ENCODE results near the gene LENG8.

Gene LENG8

GRCh38 chr19:54424201-54424600, 24.8 kb upstream of the LENG8 start:
- DNase-seq (ENCODE audit: low read depth): no peak

- DNase-seq (ENCODE audit: low read depth): no peak
These were observed 24.2 kb upstream of the LENG8 start for GRCh38 chr19:54424660-54425381.

DNA sequence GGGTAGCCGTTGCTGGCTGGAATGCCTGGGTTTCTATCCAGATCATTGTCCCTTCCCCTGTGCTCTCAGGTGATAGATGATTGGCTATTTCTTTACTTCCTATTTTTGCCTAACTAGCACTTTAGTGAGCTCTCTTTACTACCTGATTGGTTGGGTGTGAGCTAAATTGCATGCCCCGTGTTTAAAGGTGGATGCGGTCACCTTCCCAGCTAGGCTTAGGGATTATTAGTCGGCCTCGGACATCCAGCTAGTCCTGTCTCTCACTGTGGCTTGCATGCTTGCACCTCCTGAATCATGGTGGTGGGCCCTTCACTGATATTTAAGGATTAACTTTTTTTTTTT, 23.6 kb upstream of the LENG8 start:
- no peak for DNase-seq (ENCODE audit: low read depth)

DNA sequence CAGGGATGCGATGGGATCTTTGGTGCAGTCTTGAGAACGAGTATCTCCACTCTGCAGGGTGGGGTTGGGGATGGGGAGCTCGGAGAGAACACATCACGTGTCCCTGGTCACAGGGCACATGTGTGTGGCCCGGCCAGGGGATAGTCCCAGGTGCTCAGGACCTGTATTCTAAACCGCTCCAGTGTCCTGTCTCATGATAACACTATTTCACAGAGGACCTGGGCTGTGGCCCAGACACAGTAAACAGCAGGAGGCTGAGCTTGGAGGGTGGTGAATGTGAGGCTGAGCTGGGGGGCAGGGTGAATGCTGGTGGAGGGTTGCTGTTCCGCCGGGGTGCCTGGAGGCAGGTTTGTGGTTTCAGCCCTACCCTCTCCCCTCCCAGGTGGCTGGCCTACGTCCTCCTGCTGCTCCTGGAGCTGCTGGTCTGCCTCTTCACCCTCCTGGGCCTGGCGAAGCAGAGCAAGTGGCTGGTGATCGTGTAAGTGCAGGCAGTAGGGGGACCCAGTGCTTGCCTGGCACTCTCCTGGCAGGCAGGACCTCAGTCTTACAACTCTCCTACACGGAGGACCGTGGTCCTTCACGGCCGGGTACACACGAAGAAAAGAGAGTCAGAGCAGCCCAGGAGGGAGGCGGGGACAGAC, 22.6 kb upstream of the LENG8 start:
- no peak for DNase-seq (ENCODE audit: low read depth)

DNA sequence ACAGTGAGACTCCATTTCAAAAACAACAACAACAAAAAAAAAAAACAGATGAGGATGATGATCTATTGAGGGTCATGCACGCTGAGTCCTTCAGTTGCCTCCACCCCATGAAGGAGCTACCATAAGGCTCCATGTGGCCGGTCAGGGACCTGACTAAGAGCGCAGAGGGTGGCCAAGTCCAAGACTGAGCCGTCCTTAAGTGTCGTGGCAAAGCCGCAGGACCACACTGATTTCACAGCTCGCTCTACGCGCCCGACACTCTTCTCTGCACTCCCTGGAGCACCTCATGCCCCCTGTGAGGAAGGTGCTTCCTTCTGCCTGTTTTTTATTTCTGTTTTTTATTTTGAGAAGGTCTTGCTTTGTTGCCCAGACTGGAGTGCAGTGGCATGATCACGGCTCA, 21.4 kb upstream of the LENG8 start:
- DNase-seq (ENCODE audit: low read depth): no peak

DNA sequence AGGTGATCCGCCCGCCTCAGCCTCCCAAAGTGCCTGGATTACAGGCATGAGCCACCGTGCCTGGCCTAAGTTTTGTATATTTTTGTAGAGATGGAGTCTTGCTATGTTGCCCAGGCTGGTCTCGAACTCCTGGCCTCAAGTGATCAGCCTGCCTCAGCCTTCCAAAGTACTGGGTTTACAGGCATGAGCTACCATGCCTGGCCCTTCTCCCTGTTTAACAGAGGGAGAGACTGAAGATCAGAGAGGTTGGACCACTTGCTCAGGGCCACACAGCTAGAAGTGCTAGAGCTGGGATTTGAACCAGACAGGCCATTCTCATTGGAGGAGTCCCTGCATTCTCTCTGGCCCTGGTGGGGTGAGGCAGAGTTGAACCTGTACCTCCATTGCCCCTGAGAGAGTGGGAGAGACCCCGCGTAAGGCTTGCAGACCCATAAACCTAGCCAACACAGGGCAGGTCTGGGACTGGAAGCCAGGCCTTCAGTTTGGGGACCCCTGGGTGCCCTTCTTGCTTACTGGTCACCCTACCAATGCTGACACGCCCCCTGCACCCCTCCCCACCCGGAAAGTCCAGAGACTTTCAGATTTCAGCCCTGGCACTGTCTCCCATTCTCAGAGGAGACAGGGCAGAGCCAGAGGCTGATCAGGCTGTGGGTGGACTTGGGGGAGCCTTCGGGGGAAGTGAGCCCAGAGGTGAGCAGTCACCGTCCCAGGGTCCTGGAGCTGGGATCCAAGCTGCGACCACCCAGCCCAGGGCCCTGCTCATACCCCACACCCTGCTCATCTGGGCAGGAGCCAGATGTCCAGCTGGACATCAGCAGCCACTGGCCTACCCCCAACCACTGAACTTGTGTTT, 20.4 kb upstream of the LENG8 start:
- no peak for DNase-seq (ENCODE audit: low read depth)

- no peak for DNase-seq (ENCODE audit: low read depth)
These were observed 19.9 kb upstream of the LENG8 start for GRCh38 chr19:54429176-54429495.

GRCh38 chr19:54429545-54430227, 19.3 kb upstream of the LENG8 start:
- DNase-seq (ENCODE audit: low read depth): no peak

DNA sequence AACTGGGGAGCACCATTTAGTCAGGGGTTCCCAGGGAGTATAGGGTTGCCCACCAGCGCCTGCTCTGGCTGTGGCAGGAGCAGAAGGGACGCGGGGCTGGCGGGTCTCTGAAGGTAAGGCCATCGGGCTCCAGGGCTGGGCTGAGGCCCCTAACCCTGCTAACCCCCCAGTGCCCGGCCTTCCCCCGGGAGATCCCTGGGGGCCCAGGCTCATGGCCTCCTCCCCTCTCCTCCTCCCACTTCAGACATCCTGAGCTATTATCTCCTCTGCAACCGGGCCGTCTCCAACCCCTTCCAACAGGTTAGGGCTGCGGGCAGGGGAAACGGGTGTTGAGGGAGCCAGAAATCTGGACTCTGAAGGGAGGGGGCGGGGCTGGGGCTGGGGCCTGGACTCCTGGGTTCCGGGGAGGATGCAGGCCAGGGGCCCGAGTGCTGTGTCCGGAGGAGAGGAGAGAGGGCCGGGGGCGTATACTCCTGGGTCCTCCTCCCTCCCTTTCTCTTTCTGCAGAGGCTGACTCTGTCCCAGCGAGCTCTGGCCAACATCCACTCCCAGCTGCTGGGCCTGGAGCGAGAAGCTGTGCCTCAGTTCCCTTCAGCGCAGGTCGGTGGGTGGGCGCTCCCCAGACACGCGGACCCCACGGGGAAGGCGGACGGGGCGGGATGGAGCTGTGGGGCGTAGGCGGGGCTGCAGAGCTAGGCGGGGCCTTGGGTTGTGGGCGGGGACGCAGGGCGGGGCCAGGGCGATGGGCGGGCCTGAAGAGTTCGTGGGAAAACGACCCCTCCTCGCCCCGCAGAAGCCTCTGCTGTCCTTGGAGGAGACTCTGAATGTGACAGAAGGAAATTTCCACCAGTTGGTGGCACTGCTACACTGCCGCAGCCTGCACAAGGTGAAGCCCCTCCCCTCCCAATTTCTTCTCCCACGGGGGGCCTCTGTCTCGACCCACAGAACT, 18.4 kb upstream of the LENG8 start:
- peak; percentile 10 for DNase-seq (ENCODE audit: low read depth)

DNA sequence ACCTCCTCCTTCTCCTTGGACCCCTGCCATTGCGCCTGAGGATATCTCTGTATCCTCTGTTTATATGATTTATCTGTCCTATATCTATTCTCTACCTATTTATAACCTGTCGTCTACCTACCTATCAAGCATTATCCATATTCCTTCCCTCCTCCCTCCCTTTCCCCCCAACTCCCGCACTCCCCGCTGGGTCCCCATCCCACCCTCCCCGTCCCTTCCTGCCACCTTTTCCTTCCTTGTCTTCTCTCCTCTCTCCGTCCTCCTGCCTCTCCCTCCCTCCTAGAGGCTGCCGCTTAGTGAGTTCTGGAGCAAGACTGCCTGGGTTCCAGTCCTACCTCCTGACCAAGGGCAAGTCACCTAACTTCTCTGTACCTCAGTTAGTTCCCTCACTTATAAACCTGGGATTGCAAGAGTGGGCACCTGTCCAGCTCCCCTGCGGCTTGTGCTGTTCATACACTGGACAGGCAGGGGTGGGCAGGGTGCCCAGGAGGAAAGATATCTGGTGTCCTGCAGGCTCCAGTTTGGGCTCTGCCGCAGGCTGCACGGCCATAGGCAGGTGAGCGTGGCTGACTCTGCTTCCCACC, 17.7 kb upstream of the LENG8 start:
- DNase-seq (ENCODE audit: low read depth): no peak

DNA sequence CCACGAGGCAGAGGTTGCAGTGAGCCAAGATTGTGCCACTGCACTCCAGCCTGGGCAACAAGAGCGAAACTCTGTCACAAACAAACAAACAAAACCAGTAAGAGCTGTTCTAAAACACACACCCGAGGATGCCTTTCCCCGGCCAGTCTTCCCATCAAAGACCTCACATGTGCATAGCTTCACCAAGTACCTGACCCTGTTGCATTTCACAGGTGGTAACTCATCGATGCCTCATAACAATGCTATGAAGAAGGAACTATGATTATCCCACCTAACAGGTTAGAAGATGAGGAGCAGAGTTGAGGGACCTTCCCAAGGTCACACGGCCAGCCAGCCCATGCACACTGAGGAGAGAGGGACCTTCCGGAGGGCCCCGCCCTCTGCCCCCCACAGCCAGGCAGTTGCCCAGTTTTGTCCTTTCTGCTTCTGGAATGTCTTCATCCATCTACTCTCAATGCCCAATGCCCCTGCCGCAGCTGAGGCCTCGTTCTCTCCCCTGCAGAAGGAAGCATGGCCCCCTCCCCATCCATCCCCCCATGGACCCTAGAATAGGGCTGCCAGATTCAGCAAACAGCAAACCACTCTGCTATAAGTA, 16.8 kb upstream of the LENG8 start:
- no peak for DNase-seq (ENCODE audit: low read depth)

GRCh38 chr19:54433697-54434096, 15.3 kb upstream of the LENG8 start:
- DNase-seq (ENCODE audit: low read depth): no peak

DNA sequence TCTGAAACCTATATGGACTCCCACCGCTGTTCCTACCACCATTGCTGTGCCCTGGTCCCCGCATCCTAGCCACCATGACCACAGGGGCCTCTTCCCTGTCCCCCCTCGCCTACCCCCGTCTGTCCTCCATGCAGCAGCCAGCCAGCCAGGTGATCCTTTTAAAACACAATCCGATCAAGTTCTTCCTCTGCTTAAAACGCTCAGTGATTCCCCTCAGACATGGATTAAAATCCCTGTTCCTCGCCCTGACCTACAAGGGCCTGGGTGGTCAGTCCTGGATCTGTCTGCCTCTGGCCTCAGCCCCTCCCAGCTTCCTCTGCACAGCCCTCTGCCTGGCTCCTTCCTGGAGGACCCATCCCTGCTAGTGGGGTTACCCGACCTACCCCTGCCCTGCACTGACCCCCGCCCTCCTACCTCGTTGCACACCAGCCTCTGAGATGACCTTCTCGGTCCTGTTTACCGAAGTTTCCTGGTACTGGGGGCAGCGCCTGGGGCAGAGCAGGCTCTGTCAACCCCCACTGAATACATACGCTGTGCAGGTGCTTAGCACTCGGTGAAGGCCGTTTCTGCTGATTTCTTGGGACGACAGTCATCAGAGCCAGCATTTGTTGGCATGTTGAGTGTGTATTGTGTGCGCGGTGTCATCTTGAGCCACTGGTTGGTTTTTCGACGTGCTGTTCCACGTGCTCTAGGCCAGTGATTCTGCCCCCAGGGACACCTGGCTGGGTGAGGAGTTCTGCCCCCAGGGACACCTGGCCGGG, 14.7 kb upstream of the LENG8 start:
- DNase-seq (ENCODE audit: low read depth): no peak

DNA sequence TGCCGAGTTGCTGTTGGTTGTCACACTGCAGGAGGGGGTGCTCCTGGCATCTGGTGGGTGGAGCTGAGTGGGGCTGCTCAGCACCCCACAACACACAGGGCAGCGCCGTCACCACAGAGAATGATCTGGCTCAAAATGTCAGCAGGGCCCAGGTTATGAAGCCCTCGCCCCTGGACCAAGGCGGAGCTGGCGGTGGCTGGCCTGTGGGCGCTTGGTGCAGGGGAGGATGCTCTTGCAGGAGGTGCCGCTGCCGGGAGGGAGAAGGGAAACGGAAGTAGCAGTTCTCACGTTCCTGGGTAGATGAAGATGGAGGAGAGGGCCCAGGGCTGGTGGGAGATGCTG, 14.2 kb upstream of the LENG8 start:
- DNase-seq (ENCODE audit: low read depth): no peak

DNA sequence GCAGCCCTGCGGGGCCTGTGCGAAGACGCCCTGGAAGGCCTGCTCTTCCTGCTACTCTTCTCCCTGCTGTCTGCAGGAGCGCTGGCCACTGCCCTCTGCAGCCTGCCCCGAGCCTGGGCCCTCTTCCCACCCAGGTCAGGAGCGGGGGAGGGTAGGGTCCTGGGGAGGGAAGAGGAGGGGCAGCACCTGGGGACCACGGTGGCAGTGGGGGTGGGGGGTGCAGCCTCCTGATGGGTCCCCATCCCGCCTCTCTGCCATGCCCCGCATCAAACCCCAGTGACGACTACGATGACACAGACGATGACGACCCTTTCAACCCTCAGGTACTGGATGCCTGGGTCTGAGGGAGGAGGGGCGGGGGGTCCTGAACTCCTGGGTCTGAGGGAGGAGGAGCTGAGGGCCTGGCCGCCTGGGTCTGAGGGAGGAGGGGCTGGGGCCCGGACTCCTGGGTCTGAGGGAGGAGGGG, 13.4 kb upstream of the LENG8 start:
- DNase-seq (ENCODE audit: low read depth): no peak

DNA sequence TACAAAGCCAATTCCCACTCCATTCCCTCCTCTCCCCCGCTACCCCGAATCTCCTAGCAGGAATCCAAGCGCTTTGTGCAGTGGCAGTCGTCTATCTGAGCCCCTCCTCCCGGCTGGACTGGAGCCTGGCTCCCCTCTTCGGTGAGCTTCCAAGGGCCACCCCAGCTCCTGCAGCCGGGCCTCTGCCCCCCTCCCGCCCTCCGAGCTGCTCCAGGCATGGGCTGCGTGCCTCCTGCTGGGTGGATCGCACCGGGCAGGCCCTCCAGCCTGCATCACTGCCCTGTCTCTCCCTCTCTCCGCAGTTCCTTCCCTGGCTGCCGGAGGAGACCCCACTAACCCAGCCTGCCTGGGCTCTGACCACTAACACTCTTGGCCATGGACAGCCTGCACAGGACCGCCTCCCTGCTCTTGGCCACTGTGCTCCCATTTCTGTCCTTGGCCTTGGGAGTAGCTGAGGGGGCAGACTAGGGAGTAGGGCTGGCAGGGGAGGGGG, 12.9 kb upstream of the LENG8 start:
- DNase-seq (ENCODE audit: low read depth): no peak

GRCh38 chr19:54436628-54437252, 12.3 kb upstream of the LENG8 start:
- DNase-seq (ENCODE audit: low read depth): no peak

GRCh38 chr19:54439174-54439851, 9.7 kb upstream of the LENG8 start:
- DNase-seq (ENCODE audit: low read depth): no peak

DNA sequence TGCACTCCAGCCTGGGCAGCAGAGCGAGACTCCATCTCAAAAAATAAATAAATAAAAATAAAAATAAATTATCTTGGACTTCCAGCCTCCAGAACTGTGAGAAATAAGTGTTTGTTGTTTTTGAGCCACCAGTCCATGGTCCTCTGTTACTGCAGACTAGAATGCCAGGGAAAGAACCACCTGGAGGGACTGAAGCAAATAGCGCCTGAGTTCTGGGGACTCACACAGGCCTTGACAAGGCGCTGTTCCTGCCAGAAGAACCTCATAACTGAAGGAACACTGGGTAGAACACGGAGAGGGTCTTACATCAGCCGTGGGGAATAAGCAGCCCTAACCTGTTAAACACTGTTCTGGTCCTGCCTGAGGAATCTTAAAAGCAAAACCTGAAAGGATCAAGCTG, 8.4 kb upstream of the LENG8 start:
- DNase-seq (ENCODE audit: low read depth): no peak
